Stomach smooth muscle (tissue), 2 donors: ENCODE measurements around the gene KATNB1.
"Not testable (repeated sequence)": the region's sequence is repeated elsewhere in the genome, so short reads cannot be mapped to it uniquely, and the experiment has no call there.

Source experiments
- H3K27ac ChIP-seq: one replicate; pipeline ENCODE4 v1.7.0; 2013; ENCODE audit warnings: mild to moderate bottlenecking, low read length, inconsistent platforms
- H3K27me3 ChIP-seq, 2 donors: one replicate each; pipeline ENCODE4 v1.7.0; 2013; ENCODE audit warnings: low read length in 2 of 2; ENCODE audit not compliant: insufficient read depth in 2 of 2, control insufficient read depth in 1 of 2
- H3K36me3 ChIP-seq, 2 donors: one replicate each; pipeline ENCODE4 v1.7.0; 2013; ENCODE audit warnings: low read length in 2 of 2; ENCODE audit not compliant: control insufficient read depth in 2 of 2, insufficient read depth in 2 of 2
- H3K4me1 ChIP-seq: one replicate; pipeline ENCODE4 v1.7.0; 2013; ENCODE audit warnings: low read length; ENCODE audit not compliant: control insufficient read depth, insufficient read depth
- H3K4me3 ChIP-seq, 2 donors: one replicate each; pipeline ENCODE4 v1.7.0; 2013; ENCODE audit warnings: low read length in 2 of 2
- H3K9ac ChIP-seq, 2 donors: one replicate each; pipeline ENCODE4 v1.7.0; 2013; ENCODE audit warnings: low read length in 2 of 2, mild to moderate bottlenecking in 1 of 2
- H3K9me3 ChIP-seq, 2 donors: one replicate each; pipeline ENCODE4 v1.7.0; 2013; ENCODE audit warnings: low read length in 2 of 2; ENCODE audit not compliant: control insufficient read depth in 2 of 2
- donor health status: healthy.
- donor health status: Pancreatic carcinoma.

Gene KATNB1

DNA sequence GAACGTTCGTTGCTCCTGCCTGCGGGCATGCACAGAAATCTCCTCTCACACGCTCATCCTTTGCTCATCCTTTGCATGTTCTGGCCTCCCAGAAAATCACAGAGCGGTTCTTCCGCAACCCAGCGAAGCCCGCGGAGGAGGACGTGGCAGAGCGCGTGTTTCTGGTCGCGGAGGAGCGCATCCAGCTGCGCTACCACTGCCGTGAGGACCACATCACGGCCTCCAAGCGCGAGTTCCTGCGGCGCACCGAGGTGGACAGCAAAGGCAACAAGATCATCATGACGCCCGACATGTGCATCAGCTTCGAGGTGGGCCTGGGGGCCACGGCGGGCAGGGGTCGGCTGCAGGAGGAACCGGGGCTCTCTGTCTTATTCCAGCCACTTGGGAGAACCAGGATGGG lies 9.6 kb upstream of the KATNB1 start:
- no peaks in the 10 kb centered on the region for H3K4me1 ChIP-seq
- no peak overlapping the region for H3K27ac ChIP-seq
- peaks cover 0 to 2% of the 10 kb centered on the region in 2 donors for H3K27me3 ChIP-seq
- no peak overlapping the region for H3K4me3 ChIP-seq
- H3K9me3 ChIP-seq = no peaks in the 10 kb centered on the region
- no peak overlapping the region for H3K9ac ChIP-seq
- H3K36me3 ChIP-seq = no peaks in the 10 kb centered on the region

DNA sequence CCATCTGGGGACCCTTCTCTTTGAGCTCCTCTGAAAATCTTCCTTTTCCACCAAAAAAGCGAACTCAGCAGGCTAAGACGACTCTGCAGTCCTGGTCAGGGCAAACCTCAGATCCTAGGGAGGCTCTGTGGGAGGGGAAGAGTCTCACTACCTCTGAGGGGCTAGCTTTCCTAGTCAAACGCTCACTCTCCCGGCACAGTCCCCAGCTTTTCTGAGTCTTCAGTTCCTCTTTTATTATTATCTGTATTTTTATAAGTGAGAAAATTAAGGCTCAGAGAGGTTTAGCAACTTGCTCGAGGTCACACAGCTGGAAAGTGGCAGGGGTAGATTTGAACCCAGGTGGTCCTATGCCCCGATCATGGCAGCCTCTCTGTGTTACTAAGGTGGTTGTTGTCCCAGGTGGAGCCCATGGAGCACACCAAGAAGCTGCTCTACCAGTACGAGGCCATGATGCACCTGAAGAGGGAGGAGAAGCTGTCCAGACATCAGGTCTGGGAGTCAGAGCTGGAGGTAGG lies 9.1 kb upstream of the KATNB1 start:
- H3K4me3 ChIP-seq = no peak overlapping the region

GRCh38 chr16:57727610-57728009 lies 8.0 kb upstream of the KATNB1 start:
- H3K9me3 ChIP-seq = no peaks in the 10 kb centered on the region
- no peaks in the 10 kb centered on the region for H3K36me3 ChIP-seq
- H3K9ac ChIP-seq = no peak overlapping the region
- H3K4me3 ChIP-seq = no peak overlapping the region
- peaks cover 0 to 2% of the 10 kb centered on the region in 2 donors for H3K27me3 ChIP-seq
- no peak overlapping the region for H3K27ac ChIP-seq
- no peaks in the 10 kb centered on the region for H3K4me1 ChIP-seq

More for the DNA sequence above, 9.1 kb upstream of the KATNB1 start:
- Histone ChIP-seq H3K9me3 (no peaks in the 10 kb centered on the region), H3K9ac (no peak overlapping the region), H3K27me3 (peaks cover 0 to 2% of the 10 kb centered on the region in 2 donors), H3K4me1 (no peaks in the 10 kb centered on the region), H3K36me3 (no peaks in the 10 kb centered on the region), H3K27ac (no peak overlapping the region)

GRCh38 chr16:57728336-57729181 lies 7.0 kb upstream of the KATNB1 start:
- H3K4me1 ChIP-seq = no peaks in the 10 kb centered on the region

DNA sequence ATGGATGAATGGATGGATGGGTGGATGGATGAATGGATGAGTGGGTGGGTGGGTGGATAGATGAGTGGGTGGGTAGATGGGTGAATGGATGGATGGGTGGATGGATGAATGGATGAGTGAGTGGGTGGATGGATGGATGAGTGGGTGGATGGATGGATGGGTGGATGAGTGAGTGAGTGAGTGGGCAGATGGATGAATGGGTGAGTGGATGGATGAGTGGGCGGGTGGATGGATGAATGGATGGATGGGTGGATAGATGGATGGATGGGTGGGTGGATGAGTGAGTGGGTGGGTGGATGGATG lies 6.4 kb upstream of the KATNB1 start:
- no peak overlapping the region for H3K4me3 ChIP-seq
- peaks cover 0 to 2% of the 10 kb centered on the region in 2 donors for H3K27me3 ChIP-seq
- H3K9ac ChIP-seq = no peak overlapping the region
- no peaks in the 10 kb centered on the region for H3K9me3 ChIP-seq
- no peak overlapping the region for H3K27ac ChIP-seq
- H3K36me3 ChIP-seq = no peaks in the 10 kb centered on the region
- no peaks in the 10 kb centered on the region for H3K4me1 ChIP-seq

More at GRCh38 chr16:57728336-57729181, 7.0 kb upstream of the KATNB1 start:
- Histone ChIP-seq H3K9ac (no peak overlapping the region), H3K27ac (no peak overlapping the region), H3K4me3 (no peak overlapping the region), H3K9me3 (no peaks in the 10 kb centered on the region), H3K36me3 (no peaks in the 10 kb centered on the region), H3K27me3 (peaks cover 0 to 2% of the 10 kb centered on the region in 2 donors)

DNA sequence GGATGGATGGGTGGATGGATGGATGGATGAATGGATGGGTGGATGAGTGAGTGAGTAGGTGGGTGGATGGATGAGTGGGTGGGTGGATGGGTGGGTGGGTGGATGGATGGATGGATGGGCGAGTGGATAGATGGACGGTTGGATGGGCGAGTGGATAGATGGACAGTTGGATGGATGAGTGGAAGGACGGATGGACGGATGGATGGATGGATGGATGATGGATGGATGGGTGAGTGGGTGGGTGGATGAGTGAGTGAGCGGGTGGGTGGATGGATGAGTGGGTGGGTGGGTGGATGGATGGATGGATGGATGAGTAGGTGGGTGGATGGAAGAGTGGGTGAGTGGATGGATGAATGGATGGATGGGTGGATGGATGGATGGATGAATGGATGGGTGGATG lies 5.7 kb upstream of the KATNB1 start:
- not testable (repeated sequence) for H3K9me3 ChIP-seq, H3K4me1 ChIP-seq, H3K4me3 ChIP-seq, H3K9ac ChIP-seq, H3K27me3 ChIP-seq, H3K36me3 ChIP-seq, H3K27ac ChIP-seq

DNA sequence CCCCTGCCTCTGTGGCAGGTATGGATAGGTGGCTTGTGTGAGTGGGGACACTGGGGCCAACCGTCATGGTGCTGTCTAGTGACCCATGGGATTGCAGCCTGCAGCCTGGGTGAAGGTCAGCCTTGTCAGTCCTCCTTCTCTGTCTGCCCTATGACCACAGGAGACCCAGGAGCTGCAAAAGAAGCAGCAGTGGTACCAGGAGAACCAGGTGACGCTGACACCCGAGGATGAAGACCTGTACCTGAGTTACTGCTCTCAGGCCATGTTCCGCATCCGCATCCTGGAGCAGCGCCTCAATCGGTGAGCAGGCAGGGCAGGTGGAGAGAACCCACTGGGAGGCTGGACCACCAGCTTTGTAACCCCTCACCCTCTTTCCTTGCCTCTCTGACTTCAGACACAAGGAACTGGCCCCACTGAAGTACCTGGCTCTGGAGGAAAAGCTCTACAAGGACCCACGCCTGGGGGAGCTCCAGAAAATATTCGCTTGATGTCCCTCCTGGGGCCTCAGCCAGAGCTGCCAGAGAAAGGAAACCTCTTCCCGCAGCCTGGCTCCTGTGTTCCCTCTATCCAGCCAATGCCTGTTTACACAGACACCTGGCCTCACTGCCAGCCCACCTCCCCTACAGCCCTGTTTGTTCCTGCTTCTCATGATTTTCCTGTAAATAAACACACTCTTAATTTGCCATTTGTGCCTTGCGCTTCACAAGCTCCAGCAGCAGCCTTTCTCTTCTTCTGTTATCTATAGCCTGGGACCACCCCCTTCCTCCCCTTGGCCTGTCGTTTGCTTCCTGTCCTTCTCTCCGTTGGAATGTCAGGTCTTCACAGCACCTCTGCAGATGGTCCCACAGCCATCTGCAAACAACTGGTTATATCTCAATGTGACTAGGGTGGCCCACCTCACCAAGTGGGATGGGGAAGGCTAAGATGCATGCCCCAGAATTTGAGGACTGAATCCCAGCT lies 4.5 kb upstream of the KATNB1 start:
- H3K9ac ChIP-seq = no peak overlapping the region
- no peak overlapping the region for H3K27ac ChIP-seq
- no peaks in the 10 kb centered on the region for H3K36me3 ChIP-seq
- no peak overlapping the region for H3K4me3 ChIP-seq
- H3K27me3 ChIP-seq = no peaks in the 10 kb centered on the region
- no peaks in the 10 kb centered on the region for H3K9me3 ChIP-seq
- peaks cover 6% of the 10 kb centered on the region for H3K4me1 ChIP-seq

GRCh38 chr16:57732037-57732436 lies 3.5 kb upstream of the KATNB1 start:
- H3K9me3 ChIP-seq = no peaks in the 10 kb centered on the region
- H3K4me3 ChIP-seq = no peak overlapping the region
- no peak overlapping the region for H3K27ac ChIP-seq
- no peaks in the 10 kb centered on the region for H3K36me3 ChIP-seq
- no peaks in the 10 kb centered on the region for H3K27me3 ChIP-seq
- H3K4me1 ChIP-seq = peaks cover 15% of the 10 kb centered on the region
- H3K9ac ChIP-seq = no peak overlapping the region

- no peak overlapping the region for H3K9ac ChIP-seq
- H3K4me3 ChIP-seq = no peak overlapping the region
- no peaks in the 10 kb centered on the region for H3K36me3 ChIP-seq
- no peaks in the 10 kb centered on the region for H3K9me3 ChIP-seq
- peaks cover 16% of the 10 kb centered on the region for H3K4me1 ChIP-seq
- H3K27me3 ChIP-seq = no peaks in the 10 kb centered on the region
- no peak overlapping the region for H3K27ac ChIP-seq
These were observed 2.9 kb upstream of the KATNB1 start for GRCh38 chr16:57732714-57733113.

GRCh38 chr16:57734308-57734924 lies 1.2 kb upstream of the KATNB1 start:
- no peaks in the 10 kb centered on the region for H3K27me3 ChIP-seq
- H3K27ac ChIP-seq = peak overlapping the region; percentile 87
- H3K4me1 ChIP-seq = peaks cover 16% of the 10 kb centered on the region
- no peaks in the 10 kb centered on the region for H3K36me3 ChIP-seq
- H3K9ac ChIP-seq = peak overlapping the region; percentile 96 to 97
- H3K9me3 ChIP-seq = no peaks in the 10 kb centered on the region
- H3K4me3 ChIP-seq = peak overlapping the region; percentile 91 to 98
